GM19239 (cell line): Measurements from ENCODE around the gene SYNE1.
"Not testable (repeated sequence)": the region's sequence is repeated elsewhere in the genome, so short reads cannot be mapped to it uniquely, and the experiment has no call there.

ENCODE experiments used
- DNase-seq: peaks from one replicate; pipeline ENCODE4 v3.0.0; 2011; ENCODE audit warnings: low spot score; ENCODE audit not compliant: insufficient read length
- FAIRE-seq: peaks from 2 replicates; lab custom pipeline; 2011; peaks lifted over from hg19 to GRCh38; lab: Jason Lieb, UNC

Gene SYNE1

GRCh38 chr6:152094992-152095592 is 542.1 kb downstream of the SYNE1 start:
- DNase-seq (no peak), FAIRE-seq (no peak)

DNA sequence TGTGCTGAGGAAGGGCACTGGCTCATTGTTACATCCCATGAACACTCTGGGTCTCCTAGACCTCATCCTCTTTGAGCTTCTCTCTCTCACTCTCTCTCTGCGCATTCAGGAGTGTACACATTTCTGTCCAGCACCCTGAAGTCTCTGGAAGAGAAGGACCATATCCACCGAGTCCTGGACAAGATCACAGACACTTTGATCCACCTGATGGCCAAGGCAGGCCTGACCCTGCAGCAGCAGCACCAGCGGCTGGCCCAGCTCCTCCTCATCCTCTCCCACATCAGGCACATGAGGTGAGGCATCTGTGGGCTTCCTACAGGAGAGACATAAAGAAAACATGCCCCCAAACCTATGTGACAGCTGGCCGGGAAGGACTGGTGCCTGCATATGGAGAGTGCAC is 542.9 kb downstream of the SYNE1 start:
- FAIRE-seq (no peak), DNase-seq (no peak)

- DNase-seq (no peak), FAIRE-seq (no peak)
These were observed 543.5 kb downstream of the SYNE1 start for GRCh38 chr6:152093711-152094110.

DNA sequence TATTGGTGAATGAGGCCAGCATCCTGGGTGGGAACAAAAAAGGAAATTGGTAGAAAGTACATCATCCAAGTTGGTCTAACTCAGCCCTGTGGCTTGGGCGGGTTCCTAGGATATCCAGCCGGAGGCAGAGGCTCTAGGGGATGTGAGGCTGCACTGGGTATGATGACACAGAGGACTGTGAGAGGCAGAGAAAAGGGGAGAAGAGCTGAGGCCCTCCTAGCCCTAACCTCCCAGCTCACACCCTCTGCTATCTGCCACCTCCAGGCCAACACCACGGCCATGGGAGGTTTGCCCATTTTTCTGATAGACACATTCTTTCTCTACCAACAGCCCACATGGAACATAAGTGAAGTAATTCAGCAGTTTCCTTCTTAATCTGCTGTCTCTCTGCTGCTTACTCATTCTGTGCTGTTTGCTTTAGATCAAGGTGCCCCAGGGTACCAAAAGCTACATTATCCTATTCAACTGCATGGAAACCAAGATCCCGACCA is 545.3 kb downstream of the SYNE1 start:
- DNase-seq: no peak
- no peak for FAIRE-seq

GRCh38 chr6:152091201-152091600 is 546.0 kb downstream of the SYNE1 start:
- FAIRE-seq (no peak), DNase-seq (no peak)

DNA sequence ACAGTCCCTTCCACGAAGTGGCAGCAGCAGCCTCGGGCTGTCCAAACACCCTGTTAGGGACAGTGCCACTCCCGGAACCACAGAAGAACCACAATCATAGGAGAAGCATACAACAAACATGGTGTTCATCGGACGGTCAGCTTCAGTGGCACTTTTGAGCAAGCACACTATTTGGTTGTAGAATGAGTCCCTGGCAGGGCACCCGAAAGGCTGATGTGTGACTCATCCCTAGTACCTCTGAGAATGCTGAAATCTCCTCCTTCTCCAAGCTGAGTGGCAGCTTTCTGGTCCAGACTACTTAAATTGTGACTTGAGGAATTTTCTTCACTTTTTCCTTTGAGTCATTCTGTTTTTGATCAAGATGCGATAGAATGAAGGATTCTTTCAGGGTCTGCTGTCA is 547.2 kb downstream of the SYNE1 start:
- no peak for DNase-seq
- no peak for FAIRE-seq

DNA sequence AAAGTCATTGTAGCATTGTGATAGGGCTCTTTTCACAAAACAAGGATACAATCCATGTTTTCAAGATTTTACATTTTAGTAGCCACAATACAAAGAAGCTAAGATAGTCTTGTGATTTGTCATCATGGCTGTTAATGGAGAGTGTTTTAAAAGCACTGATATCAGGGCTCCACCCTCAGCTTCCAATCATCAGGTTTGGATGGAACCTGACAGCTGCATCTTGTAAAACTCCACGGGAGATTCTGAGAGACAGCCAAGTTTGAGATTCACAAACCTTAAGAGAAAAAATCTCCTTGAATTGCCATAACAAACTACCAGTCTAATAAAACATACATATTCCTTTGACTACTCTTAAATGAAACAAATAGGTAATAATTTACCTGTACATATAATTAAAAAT is 549.5 kb downstream of the SYNE1 start:
- DNase-seq (no peak), FAIRE-seq (no peak)

DNA sequence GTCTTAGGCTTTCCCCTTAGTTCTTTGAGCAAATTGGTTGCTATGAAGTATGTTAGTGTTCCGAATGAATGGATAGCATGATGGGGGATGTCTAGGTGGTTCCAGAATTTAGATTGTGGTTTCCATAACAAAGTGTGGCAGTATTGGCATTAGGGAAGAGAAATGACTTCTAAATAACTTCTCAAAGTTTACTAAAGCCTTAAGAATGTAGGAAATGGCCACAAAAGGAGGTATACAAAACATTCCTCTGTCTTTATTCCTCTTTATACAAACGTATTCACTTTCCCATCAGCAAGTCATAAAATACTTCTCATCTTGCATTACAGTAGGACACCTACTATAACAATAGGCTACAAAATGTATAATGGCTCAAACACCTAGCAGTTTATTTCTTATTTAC is 550.1 kb downstream of the SYNE1 start:
- DNase-seq (no peak), FAIRE-seq (no peak)

GRCh38 chr6:152086223-152086873 is 550.8 kb downstream of the SYNE1 start:
- FAIRE-seq: no peak
- no peak for DNase-seq

DNA sequence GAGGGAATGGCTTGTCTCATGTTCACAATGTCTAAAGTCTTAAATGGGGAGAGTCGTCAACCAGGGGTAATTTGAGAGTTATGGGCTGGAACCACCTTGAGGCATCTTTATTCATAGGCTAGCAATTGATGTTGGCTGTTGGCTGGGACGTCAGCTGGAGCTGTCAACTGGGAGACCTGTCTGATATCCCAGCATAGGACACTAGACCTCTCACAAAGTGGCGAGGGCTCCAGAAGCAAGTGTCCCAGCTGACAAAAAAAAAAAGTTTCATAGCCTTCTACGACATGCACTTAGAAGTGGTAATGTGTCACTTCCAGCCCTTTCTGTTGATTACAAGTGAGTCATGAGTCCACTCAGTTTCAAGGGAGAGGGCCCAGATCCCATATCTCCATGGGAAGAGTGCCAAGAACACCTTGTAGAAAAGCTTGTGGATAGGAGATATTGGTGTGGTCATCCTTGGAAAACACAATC is 551.7 kb downstream of the SYNE1 start:
- DNase-seq (no peak), FAIRE-seq (no peak)

DNA sequence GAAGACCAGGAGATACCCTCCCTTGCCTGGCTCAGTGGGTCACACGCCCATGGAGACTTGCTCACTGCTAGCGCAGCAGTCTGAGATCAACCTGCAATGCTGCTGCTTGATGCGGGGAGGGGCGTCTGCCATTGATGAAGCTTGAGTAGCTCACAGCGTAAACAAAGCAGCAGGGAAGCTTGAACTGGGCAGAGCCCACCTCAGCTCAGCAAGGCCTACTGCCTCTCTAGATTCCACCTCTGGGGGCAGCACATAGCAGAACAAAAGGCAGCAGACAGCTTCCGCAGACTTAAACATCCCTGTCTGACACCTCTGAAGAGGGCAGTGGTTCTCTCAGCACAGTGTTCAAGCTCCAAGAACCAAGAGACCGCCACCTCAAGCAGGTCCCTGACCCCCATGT is 558.4 kb downstream of the SYNE1 start:
- no peak for DNase-seq
- FAIRE-seq: no peak

DNA sequence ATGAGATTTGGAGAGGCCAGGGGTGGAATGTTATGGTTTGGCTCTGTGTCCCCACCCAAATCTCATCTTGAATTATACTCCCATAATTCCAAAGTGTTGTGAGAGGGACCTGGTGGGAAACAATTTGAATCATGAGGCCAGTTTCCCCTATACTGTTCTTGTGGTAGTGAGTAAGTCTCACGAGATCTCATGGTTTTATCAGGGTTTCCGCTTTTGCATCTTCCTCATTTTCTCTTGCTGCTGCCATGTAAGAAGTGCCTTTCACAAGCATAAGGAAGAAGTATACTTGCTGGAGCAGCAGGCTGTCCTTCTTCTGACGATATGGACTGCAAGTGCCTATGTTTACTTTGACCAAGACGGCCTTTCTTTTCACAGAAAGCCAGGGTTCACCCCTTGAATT is 559.2 kb downstream of the SYNE1 start:
- DNase-seq: no peak
- no peak for FAIRE-seq

- not testable (repeated sequence) for FAIRE-seq, DNase-seq
These were observed 560.9 kb downstream of the SYNE1 start for GRCh38 chr6:152076242-152076641.

DNA sequence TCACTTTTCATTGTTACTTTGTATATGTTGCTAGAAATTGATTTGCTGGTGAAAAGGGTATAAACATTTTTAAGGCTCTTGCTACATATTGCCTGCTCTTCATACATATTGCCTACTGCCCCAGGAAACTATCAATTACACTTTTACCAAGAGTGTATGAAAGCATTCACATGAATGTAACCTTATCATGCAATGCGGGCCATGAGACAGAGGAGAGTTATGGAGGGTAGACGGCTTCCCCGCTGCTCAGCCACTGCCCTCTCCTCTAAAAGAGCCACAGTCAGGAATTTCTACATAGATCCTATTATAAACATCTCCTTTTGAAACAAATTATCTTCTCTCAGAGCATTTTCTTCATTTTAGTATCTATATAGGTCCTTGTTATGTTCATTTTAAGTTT is 565.3 kb downstream of the SYNE1 start:
- no peak for DNase-seq
- no peak for FAIRE-seq
